HEK293 (cell line): Measurements from ENCODE around the gene VASP.

Experiments used
- HOXC10 ChIP-seq: sonication (generic); formaldehyde crosslinking; IDR thresholded peaks from 2 replicates; pipeline ENCODE4 v1.8.1; 2023; ENCODE audit warnings: mild to moderate bottlenecking, missing genetic modification reagents
- MZF1 ChIP-seq: fragments of 450-650 bp; formaldehyde crosslinking; IDR thresholded peaks from 2 replicates; pipeline ENCODE4 v1.5.1; 2017; ENCODE audit warnings: missing biosample characterization, missing genetic modification characterization, borderline replicate concordance
- OVOL3 ChIP-seq: fragments of 450-650 bp; formaldehyde crosslinking; IDR thresholded peaks from 2 replicates; pipeline ENCODE4 v1.5.1; 2016; ENCODE audit warnings: missing biosample characterization, missing genetic modification characterization
- TCF7L2 ChIP-seq: IDR thresholded peaks from 2 replicates; pipeline ENCODE4 v1.6.1; 2011; ENCODE audit warnings: low read depth, mild to moderate bottlenecking, inconsistent platforms, low read length, moderate library complexity, borderline replicate concordance
- TRIM28 ChIP-seq: IDR thresholded peaks from 2 replicates; pipeline ENCODE4 v1.6.1; 2011; ENCODE audit warnings: low read length, control low read depth, borderline replicate concordance
- YY1 ChIP-seq: fragments of 450-650 bp; formaldehyde crosslinking; IDR thresholded peaks from 2 replicates; pipeline ENCODE4 v1.5.1; 2018; ENCODE audit warnings: missing biosample characterization, missing genetic modification characterization
- ZBTB1 ChIP-seq: fragments of 450-650 bp; formaldehyde crosslinking; IDR thresholded peaks from 2 replicates; pipeline ENCODE4 v1.5.1; 2016; ENCODE audit warnings: missing biosample characterization, missing genetic modification characterization
- ZBTB7A ChIP-seq: fragments of 450-650 bp; formaldehyde crosslinking; IDR thresholded peaks from 2 replicates; pipeline ENCODE4 v1.5.1; 2016; ENCODE audit warnings: low read depth, missing biosample characterization, missing genetic modification characterization
- ZFHX2 ChIP-seq: fragments of 450-650 bp; formaldehyde crosslinking; conservative IDR thresholded peaks from 2 replicates; pipeline ENCODE4 v1.5.1; 2016; ENCODE audit warnings: missing biosample characterization, missing genetic modification characterization
- ZNF121 ChIP-seq: fragments of 450-650 bp; formaldehyde crosslinking; IDR thresholded peaks from 2 replicates; pipeline ENCODE4 v1.5.1; 2016; ENCODE audit warnings: missing biosample characterization, missing genetic modification characterization
- ZNF138 ChIP-seq: fragments of 450-650 bp; formaldehyde crosslinking; IDR thresholded peaks from 2 replicates; pipeline ENCODE4 v1.5.1; 2016; ENCODE audit warnings: missing biosample characterization, missing genetic modification characterization, borderline replicate concordance
- ZNF157 ChIP-seq: fragments of 450-650 bp; formaldehyde crosslinking; IDR thresholded peaks from 2 replicates; pipeline ENCODE4 v1.5.1; 2016; ENCODE audit warnings: missing biosample characterization, missing genetic modification characterization
- ZNF239 ChIP-seq: fragments of 450-650 bp; formaldehyde crosslinking; IDR thresholded peaks from 2 replicates; pipeline ENCODE4 v1.5.1; 2016; ENCODE audit warnings: missing biosample characterization, missing genetic modification characterization
- ZNF302 ChIP-seq: fragments of 450-650 bp; formaldehyde crosslinking; IDR thresholded peaks from 2 replicates; pipeline ENCODE4 v1.5.1; 2016; ENCODE audit warnings: missing biosample characterization, missing genetic modification characterization, low read depth
- ZNF324 ChIP-seq: fragments of 450-650 bp; formaldehyde crosslinking; IDR thresholded peaks from 2 replicates; pipeline ENCODE4 v1.5.1; 2016; ENCODE audit warnings: missing biosample characterization, missing genetic modification characterization
- ZNF433 ChIP-seq: fragments of 450-650 bp; formaldehyde crosslinking; IDR thresholded peaks from 2 replicates; pipeline ENCODE4 v1.5.1; 2016; ENCODE audit warnings: missing biosample characterization, missing genetic modification characterization, low read depth
- ZNF514 ChIP-seq: fragments of 450-650 bp; formaldehyde crosslinking; IDR thresholded peaks from 2 replicates; pipeline ENCODE4 v1.5.1; 2016; ENCODE audit warnings: missing biosample characterization, missing genetic modification characterization
- ZNF624 ChIP-seq: fragments of 450-650 bp; formaldehyde crosslinking; IDR thresholded peaks from 2 replicates; pipeline ENCODE4 v1.5.1; 2017; ENCODE audit warnings: missing biosample characterization, missing genetic modification characterization
- ZNF654 ChIP-seq: fragments of 450-650 bp; formaldehyde crosslinking; IDR thresholded peaks from 2 replicates; pipeline ENCODE4 v1.5.1; 2016; ENCODE audit warnings: low read depth, missing biosample characterization, missing genetic modification characterization
- ZNF664 ChIP-seq: fragments of 450-650 bp; formaldehyde crosslinking; IDR thresholded peaks from 2 replicates; pipeline ENCODE4 v1.5.1; 2016; ENCODE audit warnings: missing biosample characterization, missing genetic modification characterization
- ZNF792 ChIP-seq: fragments of 450-650 bp; formaldehyde crosslinking; IDR thresholded peaks from 2 replicates; pipeline ENCODE4 v1.5.1; 2016; ENCODE audit warnings: missing biosample characterization, missing genetic modification characterization
- TF ChIP-seq, protein P1 (sequence below): fragments of 450-650 bp; formaldehyde crosslinking; IDR thresholded peaks from 2 replicates; pipeline ENCODE4 v1.5.1; 2016; ENCODE audit warnings: missing biosample characterization, missing genetic modification characterization
- TF ChIP-seq, protein P2 (sequence below): fragments of 450-650 bp; formaldehyde crosslinking; IDR thresholded peaks from 2 replicates; pipeline ENCODE4 v1.5.1; 2016; ENCODE audit warnings: missing biosample characterization, missing genetic modification characterization
- TF ChIP-seq, protein P3 (sequence below): fragments of 450-650 bp; formaldehyde crosslinking; IDR thresholded peaks from 2 replicates; pipeline ENCODE4 v1.5.1; 2016; ENCODE audit warnings: missing biosample characterization, missing genetic modification characterization
- TF ChIP-seq, protein P4 (sequence below): fragments of 450-650 bp; IDR thresholded peaks from 2 replicates; pipeline ENCODE4 v1.5.1; 2018; ENCODE audit warnings: missing biosample characterization, missing genetic modification characterization
- TF ChIP-seq, protein P5 (sequence below): fragments of 450-650 bp; formaldehyde crosslinking; IDR thresholded peaks from 2 replicates; pipeline ENCODE4 v1.5.1; 2016; ENCODE audit warnings: missing biosample characterization, missing genetic modification characterization, borderline replicate concordance

Gene VASP

DNA sequence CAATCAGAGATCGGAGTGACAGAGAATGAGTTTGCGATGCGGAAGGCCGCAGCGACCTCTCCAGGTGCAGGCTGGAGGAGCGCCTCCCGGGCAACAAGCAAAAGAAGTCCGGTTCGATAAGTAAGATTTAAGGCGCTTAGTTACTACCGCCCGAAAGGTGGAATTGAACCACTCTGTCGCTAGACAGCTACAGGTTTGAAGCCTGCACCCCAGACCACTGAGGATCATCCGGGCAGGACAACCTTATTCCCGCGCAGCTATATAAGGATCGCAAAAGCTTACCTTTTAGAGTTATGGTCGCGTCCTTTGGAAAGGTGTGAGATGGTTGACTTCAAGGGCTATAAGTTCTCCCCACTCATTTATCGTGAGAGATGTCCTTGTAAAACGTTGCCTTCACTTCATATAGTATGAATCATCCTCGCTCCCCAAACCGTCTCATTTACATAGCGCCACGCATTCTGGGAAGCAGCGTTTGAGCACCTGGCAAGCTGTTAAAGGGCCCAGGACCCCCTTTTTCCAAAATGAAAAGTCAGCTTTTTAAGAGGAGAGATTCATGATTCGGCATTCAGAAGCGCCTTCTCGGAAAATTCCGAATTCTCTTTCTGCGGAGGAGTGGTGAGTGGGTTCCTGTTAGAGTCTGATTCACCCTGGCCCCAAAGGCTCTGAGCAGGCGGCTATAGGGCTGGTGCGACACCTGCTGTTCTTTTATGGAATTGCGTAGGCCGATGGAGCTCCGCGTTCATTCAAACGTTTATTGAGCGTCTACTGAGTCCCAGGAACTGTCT is 28.6 kb upstream of the VASP start (continued):
- TF ChIP-seq, protein P1, sequence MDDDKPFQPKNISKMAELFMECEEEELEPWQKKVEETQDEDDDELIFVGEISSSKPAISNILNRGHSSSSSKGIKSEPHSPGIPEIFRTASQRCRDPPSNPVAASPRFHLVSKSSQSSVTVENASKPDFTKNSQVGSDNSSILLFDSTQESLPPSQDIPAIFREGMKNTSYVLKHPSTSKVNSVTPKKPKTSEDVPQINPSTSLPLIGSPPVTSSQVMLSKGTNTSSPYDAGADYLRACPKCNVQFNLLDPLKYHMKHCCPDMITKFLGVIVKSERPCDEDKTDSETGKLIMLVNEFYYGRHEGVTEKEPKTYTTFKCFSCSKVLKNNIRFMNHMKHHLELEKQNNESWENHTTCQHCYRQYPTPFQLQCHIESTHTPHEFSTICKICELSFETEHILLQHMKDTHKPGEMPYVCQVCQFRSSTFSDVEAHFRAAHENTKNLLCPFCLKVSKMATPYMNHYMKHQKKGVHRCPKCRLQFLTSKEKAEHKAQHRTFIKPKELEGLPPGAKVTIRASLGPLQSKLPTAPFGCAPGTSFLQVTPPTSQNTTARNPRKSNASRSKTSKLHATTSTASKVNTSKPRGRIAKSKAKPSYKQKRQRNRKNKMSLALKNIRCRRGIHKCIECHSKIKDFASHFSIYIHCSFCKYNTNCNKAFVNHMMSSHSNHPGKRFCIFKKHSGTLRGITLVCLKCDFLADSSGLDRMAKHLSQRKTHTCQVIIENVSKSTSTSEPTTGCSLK (tag by site-specific recombination) = no peak
- TF ChIP-seq ZNF239 (tag by site-specific recombination) = peak; percentile 100
- TF ChIP-seq ZNF138 (tag by site-specific recombination) = no peak
- TF ChIP-seq ZNF433 (tag by site-specific recombination) = no peak
- TF ChIP-seq ZNF302 (tag by site-specific recombination) = no peak
- TF ChIP-seq ZNF664 (tag by site-specific recombination) = peak; percentile 100
- TF ChIP-seq TCF7L2 = no peak
- TF ChIP-seq OVOL3 (tag by site-specific recombination) = no peak
- TF ChIP-seq, protein P2, sequence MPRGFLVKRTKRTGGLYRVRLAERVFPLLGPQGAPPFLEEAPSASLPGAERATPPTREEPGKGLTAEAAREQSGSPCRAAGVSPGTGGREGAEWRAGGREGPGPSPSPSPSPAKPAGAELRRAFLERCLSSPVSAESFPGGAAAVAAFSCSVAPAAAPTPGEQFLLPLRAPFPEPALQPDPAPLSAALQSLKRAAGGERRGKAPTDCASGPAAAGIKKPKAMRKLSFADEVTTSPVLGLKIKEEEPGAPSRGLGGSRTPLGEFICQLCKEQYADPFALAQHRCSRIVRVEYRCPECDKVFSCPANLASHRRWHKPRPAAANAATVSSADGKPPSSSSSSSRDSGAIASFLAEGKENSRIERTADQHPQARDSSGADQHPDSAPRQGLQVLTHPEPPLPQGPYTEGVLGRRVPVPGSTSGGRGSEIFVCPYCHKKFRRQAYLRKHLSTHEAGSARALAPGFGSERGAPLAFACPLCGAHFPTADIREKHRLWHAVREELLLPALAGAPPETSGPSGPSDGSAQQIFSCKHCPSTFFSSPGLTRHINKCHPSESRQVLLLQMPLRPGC (tag by site-specific recombination) = no peak
- TF ChIP-seq YY1 (tag by site-specific recombination) = no peak
- no peak for TF ChIP-seq ZNF121 (tag by site-specific recombination)
- TF ChIP-seq ZNF324 (tag by site-specific recombination) = peak; percentile 75; the same call in 1 of the 2 replicates
- no peak for TF ChIP-seq MZF1 (tag by site-specific recombination)
- TF ChIP-seq ZBTB7A = no peak; the same call in 1 of the 2 replicates
- TF ChIP-seq ZNF654 (tag by site-specific recombination) = peak; percentile 97
- TF ChIP-seq ZFHX2 (tag by site-specific recombination) = peak; percentile 68
- TF ChIP-seq ZNF624 (tag by site-specific recombination) = no peak
- TF ChIP-seq TRIM28 = peak; percentile 78; the same call in 1 of the 2 replicates
- no peak for TF ChIP-seq ZNF157 (tag by site-specific recombination)
- TF ChIP-seq ZBTB1 = no peak
- TF ChIP-seq, protein P3, sequence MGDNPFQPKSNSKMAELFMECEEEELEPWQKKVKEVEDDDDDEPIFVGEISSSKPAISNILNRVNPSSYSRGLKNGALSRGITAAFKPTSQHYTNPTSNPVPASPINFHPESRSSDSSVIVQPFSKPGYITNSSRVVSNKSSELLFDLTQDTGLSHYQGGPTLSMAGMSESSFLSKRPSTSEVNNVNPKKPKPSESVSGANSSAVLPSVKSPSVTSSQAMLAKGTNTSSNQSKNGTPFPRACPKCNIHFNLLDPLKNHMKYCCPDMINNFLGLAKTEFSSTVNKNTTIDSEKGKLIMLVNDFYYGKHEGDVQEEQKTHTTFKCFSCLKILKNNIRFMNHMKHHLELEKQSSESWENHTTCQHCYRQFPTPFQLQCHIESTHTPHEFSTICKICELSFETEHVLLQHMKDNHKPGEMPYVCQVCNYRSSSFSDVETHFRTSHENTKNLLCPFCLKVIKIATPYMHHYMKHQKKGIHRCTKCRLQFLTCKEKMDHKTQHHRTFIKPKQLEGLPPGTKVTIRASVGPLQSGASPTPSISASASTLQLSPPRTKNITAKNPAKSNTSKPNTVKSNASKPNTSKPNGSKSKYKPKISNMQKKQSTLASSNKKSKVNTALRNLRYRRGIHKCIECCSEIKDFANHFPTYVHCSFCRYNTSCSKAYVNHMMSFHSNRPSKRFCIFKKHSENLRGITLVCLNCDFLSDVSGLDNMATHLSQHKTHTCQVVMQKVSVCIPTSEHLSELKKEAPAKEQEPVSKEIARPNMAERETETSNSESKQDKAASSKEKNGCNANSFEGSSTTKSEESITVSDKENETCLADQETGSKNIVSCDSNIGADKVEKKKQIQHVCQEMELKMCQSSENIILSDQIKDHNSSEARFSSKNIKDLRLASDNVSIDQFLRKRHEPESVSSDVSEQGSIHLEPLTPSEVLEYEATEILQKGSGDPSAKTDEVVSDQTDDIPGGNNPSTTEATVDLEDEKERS = peak; percentile 62; the same call in 1 of the 2 replicates
- no peak for TF ChIP-seq ZNF514
- no peak for TF ChIP-seq HOXC10
- TF ChIP-seq, protein P4, sequence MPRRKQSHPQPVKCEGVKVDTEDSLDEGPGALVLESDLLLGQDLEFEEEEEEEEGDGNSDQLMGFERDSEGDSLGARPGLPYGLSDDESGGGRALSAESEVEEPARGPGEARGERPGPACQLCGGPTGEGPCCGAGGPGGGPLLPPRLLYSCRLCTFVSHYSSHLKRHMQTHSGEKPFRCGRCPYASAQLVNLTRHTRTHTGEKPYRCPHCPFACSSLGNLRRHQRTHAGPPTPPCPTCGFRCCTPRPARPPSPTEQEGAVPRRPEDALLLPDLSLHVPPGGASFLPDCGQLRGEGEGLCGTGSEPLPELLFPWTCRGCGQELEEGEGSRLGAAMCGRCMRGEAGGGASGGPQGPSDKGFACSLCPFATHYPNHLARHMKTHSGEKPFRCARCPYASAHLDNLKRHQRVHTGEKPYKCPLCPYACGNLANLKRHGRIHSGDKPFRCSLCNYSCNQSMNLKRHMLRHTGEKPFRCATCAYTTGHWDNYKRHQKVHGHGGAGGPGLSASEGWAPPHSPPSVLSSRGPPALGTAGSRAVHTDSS (tag by site-specific recombination) = peak; percentile 42
- no peak for TF ChIP-seq ZNF792 (tag by site-specific recombination)
- TF ChIP-seq, protein P5, sequence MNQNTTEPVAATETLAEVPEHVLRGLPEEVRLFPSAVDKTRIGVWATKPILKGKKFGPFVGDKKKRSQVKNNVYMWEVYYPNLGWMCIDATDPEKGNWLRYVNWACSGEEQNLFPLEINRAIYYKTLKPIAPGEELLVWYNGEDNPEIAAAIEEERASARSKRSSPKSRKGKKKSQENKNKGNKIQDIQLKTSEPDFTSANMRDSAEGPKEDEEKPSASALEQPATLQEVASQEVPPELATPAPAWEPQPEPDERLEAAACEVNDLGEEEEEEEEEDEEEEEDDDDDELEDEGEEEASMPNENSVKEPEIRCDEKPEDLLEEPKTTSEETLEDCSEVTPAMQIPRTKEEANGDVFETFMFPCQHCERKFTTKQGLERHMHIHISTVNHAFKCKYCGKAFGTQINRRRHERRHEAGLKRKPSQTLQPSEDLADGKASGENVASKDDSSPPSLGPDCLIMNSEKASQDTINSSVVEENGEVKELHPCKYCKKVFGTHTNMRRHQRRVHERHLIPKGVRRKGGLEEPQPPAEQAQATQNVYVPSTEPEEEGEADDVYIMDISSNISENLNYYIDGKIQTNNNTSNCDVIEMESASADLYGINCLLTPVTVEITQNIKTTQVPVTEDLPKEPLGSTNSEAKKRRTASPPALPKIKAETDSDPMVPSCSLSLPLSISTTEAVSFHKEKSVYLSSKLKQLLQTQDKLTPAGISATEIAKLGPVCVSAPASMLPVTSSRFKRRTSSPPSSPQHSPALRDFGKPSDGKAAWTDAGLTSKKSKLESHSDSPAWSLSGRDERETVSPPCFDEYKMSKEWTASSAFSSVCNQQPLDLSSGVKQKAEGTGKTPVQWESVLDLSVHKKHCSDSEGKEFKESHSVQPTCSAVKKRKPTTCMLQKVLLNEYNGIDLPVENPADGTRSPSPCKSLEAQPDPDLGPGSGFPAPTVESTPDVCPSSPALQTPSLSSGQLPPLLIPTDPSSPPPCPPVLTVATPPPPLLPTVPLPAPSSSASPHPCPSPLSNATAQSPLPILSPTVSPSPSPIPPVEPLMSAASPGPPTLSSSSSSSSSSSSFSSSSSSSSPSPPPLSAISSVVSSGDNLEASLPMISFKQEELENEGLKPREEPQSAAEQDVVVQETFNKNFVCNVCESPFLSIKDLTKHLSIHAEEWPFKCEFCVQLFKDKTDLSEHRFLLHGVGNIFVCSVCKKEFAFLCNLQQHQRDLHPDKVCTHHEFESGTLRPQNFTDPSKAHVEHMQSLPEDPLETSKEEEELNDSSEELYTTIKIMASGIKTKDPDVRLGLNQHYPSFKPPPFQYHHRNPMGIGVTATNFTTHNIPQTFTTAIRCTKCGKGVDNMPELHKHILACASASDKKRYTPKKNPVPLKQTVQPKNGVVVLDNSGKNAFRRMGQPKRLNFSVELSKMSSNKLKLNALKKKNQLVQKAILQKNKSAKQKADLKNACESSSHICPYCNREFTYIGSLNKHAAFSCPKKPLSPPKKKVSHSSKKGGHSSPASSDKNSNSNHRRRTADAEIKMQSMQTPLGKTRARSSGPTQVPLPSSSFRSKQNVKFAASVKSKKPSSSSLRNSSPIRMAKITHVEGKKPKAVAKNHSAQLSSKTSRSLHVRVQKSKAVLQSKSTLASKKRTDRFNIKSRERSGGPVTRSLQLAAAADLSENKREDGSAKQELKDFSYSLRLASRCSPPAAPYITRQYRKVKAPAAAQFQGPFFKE (tag by site-specific recombination) = no peak
